ENCODE data around the gene VPS4A. TPM values are rescaled to one million over a fixed set of nuclear protein-coding genes. Genes with fewer than 3 reads are reported as not detected.
"Not testable (repeated sequence)": the region's sequence is repeated elsewhere in the genome, so short reads cannot be mapped to it uniquely, and the experiment has no call there.

The VPS4A gene
- total RNA-seq, 1 donor from 2014 or later, result 35.9 TPM

DNA sequence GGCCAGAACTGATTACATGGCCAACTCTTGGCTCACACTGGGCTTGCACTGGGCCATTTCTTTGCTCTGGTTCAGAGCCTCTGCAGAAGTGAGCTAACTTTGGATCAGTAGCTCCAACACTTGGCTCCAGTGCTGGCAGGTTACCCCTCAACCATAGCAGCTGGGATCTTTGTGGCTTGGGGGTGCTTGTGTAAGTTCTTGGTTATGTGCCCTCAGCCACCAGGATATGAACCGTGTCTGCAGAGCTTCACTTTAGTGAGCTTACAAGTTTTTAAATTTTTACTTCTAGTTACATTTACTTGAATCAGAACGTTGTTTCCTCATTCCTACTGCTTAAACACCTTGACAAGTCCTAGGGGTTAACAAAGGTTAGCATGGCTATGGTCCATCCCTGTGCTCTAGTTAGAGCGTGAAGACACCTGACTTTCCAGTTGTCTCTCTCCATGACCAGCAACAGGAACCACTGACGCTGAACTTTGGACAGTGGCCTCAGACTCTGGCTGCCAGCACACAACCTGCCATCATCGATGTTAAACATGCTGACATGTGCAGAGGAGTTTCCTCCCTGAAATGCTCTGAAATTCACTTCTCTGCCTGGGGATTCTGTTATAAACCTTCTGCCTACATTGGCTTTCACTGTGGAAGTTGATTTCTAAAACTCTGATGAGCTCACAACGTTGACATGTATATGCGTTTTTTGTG is 15.2 kb downstream of the VPS4A start:
- intact Hi-C loops (cut with micrococcal nuclease), result no loop called here

DNA sequence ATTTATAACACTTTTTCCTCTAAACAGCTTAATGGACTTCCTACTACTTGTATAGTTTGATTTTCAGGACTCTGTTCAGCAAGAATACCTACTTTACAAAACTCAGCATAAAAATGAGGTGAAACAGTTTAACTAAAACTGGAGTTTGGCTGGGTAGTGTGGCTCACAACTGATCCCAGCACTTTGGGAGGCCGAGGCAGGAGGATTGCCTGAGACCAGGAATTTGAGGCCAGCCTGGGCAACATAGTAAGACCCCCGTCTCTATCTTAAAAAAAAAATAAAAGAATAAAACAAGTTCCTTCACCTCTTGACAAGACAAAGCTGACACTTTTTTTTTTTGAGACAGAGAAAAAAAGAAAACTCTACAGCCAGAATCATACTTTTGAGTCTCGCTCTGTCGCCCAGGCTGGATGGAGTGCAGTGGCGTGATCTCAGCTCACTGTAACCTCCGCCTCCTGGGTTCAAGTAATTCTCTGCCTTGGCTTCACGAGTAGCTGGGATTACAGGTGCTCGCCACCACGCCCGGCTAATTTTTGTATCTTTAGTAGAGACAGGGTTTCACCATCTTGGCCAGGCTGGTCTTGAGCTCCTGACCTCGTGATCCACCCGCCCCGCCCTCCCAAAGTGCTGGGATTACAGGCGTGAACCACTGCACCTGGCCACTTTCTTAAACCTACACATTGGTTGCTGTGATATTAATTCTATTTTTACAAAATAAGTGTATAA is 16.6 kb downstream of the VPS4A start:
- intact Hi-C loops (cut with micrococcal nuclease), result no loop called here

DNA sequence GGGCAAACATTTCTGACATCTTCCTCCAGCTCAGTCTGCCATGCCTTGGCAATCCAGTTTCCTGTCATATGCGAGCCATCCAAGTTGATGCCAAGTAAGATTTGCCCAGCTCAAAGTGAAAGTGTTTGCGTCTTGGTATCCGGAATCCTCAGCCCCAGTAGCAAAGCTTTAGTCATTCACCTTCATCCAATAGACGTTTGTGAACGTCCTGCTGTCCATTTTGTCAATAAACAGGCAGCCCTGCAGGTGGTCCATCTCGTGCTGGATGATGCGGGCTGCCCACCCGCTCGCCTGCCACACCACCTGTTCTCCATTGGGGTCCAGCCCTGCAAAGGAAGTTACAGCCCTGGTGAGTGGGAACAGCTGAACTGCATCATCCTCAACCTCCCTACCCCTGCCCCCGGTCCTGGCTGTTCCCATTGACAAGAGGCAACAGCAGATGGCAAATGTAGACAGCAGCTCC is 17.7 kb downstream of the VPS4A start:
- intact Hi-C loops (cut with micrococcal nuclease), result no loop called here

DNA sequence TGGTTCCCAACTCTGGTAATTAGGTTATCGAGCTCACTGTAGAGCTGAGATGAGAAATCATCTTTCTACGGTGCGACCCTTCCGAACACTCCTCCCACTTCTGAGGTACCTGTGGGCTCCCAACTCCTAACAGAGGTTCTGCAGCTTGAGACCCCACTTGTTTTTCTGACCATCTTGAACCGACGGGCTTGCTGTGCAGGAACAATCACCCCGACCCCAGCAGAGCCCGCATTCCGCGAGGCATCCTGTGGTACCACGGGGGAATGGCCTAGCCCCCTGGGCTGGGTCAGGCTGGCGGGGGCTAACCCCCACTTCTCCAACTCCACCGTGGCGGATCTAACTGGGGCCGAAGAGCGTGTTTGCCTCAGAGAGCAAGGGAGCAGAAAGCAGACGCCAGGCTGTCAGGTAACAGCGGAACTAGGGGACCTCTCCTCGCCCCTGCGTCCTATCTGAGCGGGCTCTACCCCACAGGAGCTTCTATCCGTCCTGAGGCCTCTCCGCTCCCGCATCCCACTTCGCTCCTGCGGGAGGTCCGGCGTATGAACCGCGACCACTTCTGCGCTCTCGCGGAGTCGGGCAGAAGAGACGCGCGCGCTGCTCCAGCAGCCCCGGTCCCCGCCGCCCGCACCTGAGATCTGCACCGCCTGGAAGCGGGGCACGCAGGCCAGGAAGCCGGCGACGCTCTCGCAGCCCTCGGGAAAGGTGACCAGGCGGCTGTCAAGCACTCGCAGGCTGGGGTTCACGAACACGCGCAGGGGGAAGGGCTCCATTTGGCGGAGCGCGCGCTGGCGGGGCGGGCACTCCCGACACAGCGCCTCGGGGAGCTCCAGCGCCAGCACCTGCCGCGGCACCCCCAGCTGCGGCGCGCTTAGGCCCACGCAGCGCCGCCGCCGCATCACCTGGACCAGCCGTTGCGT is 18.5 kb downstream of the VPS4A start:
- intact Hi-C loops (cut with micrococcal nuclease), result loop anchor here (1.0 to 2.0 kb wide), 4 partner anchors 10 to 95 kb away; partner anchors contain the start of genes COG8, CYB5B, NIP7 and VPS4A

- intact Hi-C loops (cut with micrococcal nuclease), result loop anchor here (1.0 to 2.0 kb wide), 4 partner anchors 9 to 94 kb away; partner anchors contain the start of genes COG8, CYB5B, NIP7 and VPS4A
Observed at GRCh38 chr16:69330286-69331109, 19.3 kb downstream of the VPS4A start, which contains the start of gene PDF. Gene PDF, minus strand, starts transcription at chr16:69330588. Its CDS starts 18 bp downstream, at chr16:69330570.

GRCh38 chr16:69334696-69335095 is 23.5 kb downstream of the VPS4A start:
- intact Hi-C loops (cut with micrococcal nuclease), result no loop called here

DNA sequence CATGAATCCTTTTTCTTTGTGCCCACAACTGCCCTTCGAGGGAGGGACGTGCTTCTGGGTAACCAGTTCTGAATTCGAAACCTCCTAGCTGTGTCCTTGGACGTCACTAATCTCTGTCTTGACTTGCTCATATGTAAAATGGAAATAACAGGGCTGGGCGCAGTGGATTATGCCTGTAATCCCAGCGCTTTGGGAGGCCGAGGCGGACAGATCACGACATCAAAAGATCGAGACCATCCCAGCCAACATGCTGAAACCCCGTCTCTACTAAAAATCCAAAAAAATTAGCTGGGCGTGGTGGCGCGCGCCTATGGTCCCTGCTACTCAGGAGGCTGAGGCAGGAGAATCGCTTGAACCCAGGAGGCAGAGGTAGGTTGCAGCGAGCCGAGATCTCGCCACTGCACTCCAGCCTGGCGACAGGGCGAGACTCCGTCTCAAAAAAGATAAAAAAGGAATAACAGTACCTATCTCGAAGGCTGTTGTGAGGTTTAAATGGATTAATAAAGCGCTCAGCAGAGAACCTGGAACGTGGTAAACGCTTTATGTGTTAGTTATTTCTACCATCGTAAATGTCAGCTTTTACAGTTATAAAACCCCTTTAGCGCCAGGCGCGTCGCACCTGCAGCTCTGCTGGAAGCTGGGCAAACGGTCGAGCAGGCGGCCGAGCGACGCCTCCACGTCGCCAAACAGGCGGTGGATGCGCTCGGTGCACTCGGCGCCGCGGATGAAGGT is 27.6 kb downstream of the VPS4A start:
- intact Hi-C loops (cut with micrococcal nuclease), result loop anchor here (1.0 to 2.0 kb wide), 4 partner anchors 8 to 152 kb away; partner anchors contain the start of genes PDF, SNTB2 and VPS4A

DNA sequence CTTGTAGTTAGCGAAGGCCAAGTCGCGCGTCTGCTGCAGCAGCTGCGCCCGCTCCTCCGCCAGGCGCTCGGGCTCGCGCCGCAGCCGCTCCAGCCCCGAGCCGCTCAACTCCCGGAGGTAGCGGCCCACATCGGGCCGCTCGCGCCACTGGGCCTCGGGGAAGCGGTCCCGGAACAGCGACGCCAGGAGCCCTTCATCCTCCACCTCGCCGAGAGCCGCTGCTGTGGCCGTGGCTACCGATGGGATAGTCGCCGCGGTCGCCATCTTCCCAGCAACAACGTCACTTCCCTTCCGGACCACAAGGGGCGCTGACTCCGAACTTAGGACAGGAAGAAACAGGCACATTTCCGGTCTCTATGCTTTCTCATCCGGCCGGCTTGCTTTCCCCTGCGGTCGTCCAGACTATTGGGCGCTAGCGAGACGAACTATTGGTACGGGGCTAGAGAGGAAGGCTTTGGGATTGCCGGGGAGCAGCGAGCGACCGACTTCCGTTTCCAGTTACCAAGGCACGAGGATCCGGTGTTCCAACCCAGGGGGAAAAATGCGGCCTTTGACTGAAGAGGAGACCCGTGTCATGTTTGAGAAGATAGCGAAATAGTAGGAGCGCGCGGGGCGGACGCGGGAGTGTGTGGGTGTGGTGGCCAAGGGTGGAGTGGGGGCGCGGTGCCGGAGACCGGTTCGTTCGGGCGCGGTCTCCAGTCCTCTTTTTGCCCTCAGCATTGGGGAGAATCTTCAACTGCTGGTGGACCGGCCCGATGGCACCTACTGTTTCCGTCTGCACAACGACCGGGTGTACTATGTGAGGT is 28.3 kb downstream of the VPS4A start, which contains the start of the genes COG8 and NIP7:
COG8 (minus strand) TSS at position 276 of the 806 bp plus-strand sequence; CDS start at position 264, 12 bp downstream.
NIP7 (plus strand) TSS at position 484 of the 806 bp plus-strand sequence; CDS start at position 542, 58 bp downstream.
- intact Hi-C loops (cut with micrococcal nuclease), result loop anchor here (1.0 to 2.0 kb wide), 4 partner anchors 9 to 153 kb away; partner anchors contain the start of genes PDF, SNTB2 and VPS4A

GRCh38 chr16:69340095-69340644 is 29.0 kb downstream of the VPS4A start:
- intact Hi-C loops (cut with micrococcal nuclease), result no loop called here

GRCh38 chr16:69344171-69344570 is 33.0 kb downstream of the VPS4A start:
- intact Hi-C loops (cut with micrococcal nuclease), result no loop called here

- intact Hi-C loops (cut with micrococcal nuclease), result no loop called here
Observed at GRCh38 chr16:69345923-69346322, 34.8 kb downstream of the VPS4A start.

- intact Hi-C loops (cut with micrococcal nuclease), result no loop called here
Observed at GRCh38 chr16:69346683-69347082, 35.5 kb downstream of the VPS4A start.

GRCh38 chr16:69348222-69348621 is 37.1 kb downstream of the VPS4A start:
- intact Hi-C loops (cut with micrococcal nuclease), result no loop called here

DNA sequence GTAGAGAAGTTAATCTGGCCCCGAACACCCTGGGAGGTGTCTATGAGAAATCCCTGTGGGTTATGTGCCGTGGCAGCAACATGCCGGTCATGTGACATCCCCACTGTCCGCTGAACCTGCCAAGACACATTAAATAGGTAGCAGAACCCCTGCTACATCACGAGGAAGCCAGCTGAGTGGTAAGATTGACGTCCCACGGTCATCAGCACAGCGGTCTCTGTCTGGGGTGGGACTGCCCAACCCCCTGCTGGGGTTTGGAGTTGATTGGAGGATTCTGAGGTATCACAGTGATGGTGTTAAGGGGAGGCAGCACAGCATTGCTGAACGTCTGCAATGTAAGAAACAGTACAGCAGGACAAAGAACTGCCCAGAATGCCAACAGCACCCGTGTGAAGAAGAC is 38.4 kb downstream of the VPS4A start:
- intact Hi-C loops (cut with micrococcal nuclease), result no loop called here

GRCh38 chr16:69350536-69351133 is 39.5 kb downstream of the VPS4A start:
- intact Hi-C loops (cut with micrococcal nuclease), result no loop called here

GRCh38 chr16:69351309-69352027 is 40.3 kb downstream of the VPS4A start, which contains the start of gene TMED6:
Gene TMED6, minus strand, starts transcription at chr16:69351786. Its CDS starts 33 bp downstream, at chr16:69351753.
- intact Hi-C loops (cut with micrococcal nuclease), result no loop called here

GRCh38 chr16:69360070-69360469 is 48.9 kb downstream of the VPS4A start:
- intact Hi-C loops (cut with micrococcal nuclease), result not testable (repeated sequence)
